ENCODE results near the gene TTC28.
A peak's percentile ranks its signal among the peaks of the same experiment; 100 is the strongest.

The TTC28 gene

DNA sequence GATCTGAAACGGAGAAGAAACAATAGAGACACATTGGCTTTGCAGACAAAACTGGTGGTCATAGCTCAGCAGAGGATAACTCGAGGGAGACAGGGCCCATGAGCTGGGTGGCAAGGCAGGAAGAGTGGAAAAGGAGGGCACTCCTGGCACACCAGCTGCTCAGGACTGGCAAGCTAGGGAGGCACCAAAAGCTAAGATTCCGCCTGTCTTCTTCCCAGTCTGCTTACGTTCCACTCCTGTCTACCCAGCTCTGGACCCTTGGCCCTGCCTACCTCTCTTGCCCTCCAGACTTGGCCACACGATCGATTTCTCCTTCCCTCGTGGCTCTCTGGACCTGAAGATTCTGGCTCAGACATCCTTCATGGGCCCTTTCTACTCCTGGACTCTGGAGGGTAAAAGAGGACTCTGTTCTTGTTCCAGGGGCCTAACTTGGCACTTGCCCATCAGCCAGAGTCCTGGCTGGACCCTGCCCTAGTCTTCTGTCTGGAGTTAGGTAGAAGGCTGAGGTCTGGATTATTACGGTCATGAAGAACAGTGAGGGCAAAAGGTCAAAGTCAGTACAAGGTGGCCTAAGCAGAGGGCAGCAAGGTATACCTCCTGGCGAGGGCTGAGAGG, 645.4 kb downstream of the TTC28 start:
- no peak for DNase-seq

DNA sequence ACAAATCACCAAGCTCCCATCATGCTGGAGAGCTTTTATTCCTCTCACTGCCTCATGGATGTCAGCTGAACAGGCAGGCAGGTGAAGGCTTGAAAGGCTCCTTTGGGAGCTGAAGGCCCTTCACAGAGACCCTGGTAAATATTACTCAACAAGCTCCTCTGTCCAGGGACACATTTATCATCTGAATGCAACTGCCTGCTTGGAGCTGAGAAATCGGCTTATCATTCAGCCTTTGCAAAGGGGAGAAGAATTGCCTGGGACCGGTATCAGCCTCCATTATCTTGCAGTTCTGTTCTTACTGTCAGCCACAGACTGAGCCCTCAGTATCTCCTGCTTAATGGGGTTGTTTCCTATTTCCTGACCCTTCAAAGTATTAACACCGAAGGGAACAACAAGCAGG, 646.8 kb downstream of the TTC28 start:
- DNase-seq = no peak

DNA sequence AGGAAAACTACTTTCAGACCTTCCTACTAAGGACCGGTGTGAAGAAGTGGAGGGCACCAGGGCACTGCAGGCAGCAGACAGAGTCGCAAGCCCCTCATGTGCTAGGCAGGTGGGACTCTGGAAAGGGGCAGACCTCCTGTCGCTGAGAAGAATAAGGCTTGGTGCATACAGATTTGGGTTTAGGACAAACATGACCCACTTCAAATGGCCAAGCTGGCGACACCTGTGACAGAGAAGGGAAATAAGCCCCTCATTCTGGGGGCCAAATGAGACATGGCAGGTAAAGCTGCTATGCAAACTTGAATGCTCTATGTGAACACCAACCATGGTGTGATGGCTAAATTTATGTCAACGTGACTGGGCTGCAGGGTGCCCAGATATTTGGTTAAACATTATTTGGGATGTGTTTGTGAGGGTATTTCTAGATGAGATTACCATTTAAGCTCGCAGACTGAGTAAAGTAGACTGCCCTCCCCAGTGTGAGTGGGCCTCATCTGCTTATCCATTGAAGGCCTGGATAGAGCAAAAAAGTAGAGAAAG, 648.2 kb downstream of the TTC28 start:
- DNase-seq = no peak

DNA sequence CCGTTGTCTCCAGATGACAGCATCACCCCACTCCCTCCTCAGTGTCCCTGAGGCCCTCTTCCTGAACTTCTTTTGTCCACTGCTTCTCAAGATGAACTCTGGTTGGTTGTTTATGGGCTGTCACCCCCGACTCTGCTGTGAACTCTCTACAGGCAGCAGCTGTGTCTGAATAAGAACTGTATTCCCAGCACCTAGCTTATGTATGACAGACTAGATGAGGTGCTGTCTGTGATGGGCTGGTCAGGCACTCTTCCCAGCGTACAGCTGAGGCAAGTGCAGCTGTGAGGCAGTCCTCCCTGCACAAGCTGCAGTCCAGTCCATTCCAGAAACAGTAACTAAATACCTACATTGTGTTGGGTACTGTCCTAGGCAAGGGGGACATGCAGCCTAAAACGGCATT, 649.2 kb downstream of the TTC28 start:
- no peak for DNase-seq

DNA sequence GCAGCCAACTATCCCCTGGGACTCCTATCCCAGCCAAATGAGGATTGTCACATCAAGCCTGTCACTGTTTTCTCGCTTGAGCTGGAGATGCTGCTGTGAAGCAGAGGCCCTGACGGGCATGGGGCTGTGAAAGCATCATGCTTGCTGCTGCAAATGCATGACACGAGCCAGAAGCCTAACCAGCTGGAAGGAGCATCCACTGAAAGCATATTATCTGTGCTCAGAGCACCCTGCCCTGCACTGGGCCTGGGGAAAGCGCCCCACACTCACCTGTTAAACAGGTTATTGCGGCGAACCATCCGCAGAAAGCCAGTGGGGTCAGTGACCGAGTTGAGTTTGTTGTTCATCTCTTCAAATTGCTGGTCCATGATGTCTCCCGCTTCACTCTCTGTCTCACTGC, 649.7 kb downstream of the TTC28 start:
- no peak for DNase-seq

DNA sequence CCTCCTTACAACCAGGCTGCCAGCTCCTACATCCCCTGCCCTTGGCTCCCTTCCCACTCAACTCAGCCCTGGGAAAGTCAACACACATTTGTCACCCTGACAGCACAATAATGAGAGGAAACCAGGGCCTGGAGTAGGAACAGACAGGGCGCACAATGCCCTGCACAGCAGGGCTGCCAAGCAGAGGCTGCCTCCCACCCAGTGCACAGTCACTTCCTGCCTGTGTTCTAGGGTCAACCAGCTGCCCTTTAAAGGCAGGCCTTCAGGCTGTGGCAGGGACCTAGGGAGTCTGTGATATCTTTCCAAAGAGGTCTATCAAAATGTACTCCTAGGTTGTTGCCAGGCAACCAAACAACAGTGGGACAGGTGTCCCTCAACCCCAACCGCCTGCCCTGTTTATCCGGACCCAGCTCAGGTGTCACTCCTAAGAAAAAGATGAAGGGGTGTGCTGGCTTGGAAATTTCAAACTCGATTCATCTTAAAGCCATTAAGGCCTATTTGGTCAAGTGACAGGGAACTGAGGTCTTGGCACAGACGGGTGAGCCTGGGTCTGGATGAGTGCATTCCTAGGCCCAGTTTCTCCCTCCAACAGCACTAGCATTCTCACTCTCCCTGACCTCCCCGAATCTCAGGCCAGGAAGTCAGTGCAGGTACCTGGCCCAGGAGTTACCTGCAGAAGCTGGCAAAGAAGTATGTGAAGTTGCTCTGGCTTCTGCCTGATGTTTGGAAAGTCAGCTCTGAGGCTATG, 650.3 kb downstream of the TTC28 start:
- peak in 1 of 2 donors; percentile 49 for DNase-seq

DNA sequence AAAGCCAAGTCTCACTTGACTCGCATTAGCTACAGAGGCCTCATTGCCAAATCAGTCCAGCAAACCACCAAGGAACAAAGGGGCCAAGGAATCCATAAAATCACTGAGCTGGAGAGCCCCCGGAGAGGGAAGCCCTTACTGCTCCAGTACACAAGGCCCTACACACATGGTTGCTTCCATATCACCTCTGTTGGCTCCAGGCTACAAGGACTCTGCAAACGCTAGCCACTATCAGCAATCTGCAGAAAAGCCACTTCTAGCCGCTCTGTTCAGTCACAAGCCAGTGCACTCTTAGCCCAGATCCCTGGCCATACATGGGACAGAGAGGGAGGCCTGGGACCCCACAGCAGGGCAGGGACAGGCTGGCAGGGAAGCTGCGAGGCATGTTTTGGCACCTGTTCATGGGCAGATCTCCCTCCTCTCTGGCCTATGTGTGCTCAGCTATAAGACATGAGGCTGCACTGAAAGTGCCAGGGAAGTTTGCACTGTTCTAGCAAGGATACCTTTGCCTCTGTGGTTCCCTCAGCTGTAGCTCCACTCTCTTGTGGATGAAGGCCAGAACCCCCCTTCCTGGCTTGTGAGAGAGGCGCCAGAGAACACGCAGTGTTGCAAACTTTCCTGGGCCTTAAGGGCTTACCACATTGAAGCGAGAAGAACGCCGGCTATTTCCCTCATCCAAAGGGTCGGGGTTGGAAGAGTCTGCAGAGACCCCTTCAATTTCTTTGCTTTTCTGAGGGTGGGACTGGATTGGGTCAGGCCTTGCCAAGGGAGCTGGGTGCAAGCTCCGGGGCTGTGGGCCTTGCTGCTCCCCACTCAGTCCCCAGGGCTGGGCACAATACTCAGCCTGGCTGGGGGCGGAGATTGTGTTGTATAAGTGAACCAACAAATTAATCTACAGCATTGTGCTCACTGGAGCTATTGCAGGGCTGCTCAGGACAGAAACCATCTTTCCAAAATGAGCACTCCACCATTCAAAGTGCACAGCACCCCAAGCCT, 651.9 kb downstream of the TTC28 start:
- DNase-seq = no peak

DNA sequence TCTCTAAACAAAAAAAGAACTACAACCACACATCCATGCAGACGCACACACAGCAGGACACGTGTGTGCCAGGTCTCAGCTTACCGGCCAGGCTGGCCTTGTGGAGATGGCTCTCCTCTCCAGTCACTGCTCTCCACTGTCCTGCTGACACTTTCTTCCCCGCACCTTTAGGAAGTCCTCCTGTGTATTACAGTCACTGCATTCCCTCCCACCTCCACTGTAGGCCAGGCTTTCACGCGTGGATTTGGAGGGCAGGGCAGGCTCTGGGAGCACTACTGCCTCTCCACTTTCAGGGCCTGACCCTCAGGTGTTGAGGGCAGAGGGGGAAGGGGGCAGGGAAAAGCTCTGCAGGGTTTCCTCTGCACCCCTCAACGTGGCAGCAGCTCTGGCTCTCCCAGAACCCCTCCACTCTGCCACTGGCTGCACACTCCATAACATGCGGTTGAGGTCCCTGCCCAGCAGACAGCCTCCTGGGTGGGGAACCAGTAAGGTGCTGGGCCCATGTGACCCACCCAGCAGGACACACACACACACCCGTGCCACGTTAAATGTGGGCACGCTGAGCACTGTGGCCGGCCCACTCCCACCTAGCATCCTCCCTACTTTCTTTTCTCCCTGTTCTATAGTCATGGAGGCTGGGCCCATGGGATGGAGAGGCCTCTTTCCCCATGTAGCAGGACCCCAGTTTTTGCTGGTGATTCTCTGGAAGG, 653.6 kb downstream of the TTC28 start:
- DNase-seq = no peak

DNA sequence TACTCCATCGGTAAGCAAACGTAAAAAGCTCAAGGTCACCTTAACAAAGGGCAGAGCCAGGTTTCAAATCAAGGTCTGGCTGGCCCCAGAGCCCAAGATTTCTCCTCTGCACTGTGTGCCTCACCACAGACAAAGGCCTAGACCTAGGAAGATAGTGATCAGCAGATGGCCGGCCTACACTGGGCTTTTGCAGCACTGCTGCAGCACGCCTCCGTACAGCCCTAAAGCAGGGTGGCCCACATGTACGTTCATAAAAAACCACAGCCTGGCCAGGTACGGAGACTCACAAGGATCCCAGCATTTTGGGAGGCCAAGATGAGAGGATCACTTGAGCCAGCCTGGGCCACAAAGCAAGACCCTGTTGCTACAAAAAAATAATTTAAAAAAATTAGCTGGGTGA, 654.3 kb downstream of the TTC28 start:
- no peak for DNase-seq

DNA sequence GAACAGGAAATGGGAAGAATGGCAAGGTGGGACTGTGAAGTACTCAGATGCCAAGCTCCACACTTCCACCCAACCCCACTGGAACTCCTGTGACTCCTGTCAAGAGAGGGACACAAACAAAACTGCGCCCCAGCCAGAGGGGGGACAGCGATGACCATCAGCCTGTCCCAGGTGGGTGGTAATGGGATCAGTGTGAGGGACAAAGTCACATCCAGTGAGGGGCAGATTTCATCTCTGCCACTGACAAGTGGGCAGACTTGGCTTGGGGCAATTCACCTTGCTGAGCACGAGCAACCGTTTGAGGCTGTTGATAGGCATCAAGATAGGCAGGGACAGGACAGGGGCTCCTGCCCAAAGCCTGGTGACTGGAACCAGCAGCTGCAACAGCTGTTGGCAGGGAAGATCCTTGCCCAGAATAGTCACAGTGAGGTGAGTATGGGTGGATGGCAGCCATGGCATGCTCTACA, 655.2 kb downstream of the TTC28 start:
- DNase-seq = no peak

DNA sequence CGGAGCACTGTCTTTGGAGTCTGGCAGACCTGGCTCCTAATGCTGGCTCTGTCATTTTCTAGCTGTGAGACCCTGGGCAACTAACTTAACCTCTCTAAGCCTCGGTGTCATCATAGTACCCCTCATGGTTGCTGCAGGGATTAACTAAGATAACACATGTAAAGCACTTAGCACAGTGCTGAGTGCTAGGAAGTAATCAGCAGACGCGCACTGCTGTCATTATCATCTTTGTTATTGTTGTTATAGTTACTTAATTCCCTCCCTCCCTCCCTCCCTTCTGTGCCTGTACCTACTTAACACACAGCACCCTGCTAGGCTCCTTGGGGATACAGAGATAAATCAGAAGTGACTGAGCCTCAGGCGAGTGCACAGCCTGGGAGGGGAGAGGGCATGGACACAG, 655.9 kb downstream of the TTC28 start:
- DNase-seq = no peak

DNA sequence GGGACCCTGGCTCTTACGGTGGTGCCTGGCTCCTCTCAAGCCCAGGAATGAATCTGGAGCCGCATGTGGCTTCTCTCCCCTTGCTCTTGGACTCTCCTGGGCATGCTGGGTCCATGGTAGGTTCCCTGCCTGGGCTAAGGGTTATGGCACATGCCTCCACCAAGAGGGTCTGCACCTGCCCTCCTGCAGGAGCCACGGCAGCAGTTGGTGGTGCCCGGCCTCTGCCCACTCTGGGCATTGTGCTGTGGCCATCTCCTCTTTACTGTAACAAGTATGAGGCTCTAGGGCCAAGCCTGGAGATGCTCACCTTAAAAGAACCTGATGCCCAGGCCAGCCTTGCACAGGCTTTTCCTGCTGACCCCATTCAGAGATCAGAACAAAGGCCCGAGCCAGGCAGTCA, 656.6 kb downstream of the TTC28 start:
- DNase-seq = no peak

DNA sequence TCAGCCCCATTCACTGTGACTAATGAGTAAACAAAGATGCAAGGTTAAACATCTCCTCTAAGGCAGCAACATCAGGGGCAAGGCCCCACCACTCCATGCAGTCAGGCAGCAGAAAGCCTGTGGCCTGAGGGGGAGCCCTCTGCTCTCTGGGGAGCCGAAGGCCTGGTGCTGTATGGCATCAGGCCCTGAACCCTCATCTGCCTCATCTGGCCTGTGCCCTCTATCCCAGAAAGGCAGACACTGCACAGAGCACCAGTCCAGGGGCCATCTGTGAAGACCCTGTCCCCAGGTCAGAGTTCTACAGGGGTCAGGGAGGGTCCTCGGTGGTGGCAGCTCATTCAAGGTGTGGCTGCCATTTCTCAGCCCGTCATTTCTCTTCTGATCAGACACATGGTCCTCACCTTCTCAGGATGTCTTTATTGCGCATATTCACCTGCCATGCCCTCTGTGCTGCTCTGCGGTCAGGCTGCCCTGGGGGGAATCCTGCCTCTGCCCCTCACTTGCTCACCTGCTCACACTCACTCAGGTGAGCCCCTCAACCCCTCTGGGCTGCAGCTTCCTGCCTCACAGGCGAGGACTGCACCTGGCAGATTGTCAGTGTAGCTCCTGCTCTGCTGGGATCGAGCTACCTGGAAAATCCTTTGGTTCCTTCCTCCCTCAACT, 657.5 kb downstream of the TTC28 start:
- no peak for DNase-seq

DNA sequence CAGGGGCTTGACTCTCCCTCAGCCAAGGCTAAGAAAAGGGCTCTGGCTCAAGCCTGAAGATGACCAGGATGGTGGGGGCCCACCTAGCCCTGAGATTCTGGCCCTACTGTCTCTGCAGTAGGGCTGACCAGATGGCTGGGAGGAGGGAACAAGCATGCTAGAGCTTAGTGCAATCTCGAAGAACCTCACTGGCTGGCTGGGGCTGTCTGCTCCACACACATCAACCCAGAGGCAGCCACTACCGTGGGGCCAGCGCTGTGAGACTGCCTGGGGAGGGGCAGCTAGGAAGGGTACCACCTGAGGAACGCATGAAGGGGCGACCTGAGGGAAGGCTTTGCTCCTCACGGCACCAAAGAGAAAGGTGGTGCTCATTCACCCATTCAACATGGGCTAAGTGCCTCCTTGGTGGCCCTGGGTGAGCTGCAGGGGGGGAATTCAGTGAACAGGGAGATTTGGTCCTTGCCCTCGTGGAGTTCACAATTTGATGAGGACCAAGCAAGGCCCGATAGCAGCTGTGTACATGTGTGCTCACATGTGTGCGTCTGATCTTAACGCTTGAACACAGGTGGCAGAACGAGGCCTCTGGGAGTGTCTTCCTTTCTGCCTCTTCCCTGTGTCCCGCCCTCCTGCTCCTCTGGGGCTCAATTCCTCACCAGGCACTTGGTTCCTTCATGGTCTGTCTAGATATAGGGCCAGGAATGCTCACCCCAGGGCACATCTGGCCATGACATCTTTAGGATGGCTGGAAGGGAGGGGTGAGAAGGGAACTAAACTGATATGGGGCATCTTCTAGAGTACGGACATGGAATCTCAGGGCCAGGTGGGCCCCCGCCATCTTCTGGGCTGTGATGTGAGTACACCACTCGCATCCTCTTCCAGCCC, 658.3 kb downstream of the TTC28 start:
- DNase-seq = no peak

DNA sequence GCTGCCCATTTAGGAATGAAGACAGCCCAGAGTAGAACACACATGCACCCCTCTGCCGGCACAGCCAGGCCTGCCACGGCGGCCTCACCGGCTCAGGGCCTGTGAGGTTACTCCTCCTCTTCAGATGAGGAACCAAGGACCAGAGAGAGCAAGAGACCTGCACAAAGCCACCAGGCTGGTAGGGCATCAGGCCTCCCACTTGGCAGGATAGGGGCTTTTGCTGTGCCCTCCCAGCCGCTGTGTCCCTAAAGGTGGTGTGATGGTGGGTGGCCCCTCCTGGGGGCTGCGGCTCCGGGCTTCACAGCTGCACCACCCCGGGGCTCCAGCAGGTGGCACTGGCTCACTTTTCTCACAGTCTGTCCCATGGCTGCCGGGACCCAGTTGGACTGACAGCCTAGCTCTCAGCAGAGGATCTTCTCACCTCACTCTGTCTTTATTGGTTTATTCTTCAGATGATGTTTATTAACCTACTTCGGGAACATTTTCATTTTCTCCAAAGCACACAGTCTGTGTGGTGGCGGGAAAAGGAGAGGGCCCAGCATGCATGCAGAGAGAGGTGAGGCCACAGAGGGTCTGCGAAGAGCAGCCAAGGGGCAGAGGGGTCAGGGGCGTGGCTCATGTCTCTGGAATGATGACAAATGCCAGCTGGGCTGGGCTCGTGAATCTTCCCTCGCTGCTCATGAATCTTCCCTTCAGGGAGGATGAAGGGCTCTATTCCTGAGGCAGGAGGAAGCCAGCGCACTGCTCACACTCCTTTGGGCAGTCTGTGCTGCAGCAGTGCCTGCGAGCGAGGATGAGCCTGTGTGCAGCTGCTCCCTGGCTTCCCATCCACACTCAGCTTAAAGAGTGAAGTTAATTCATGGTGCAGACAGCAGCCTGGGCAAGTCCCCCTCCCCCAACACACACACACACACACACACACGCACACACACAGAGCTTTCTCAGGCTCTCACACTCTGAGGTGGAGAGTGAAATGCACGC, 659.5 kb downstream of the TTC28 start:
- DNase-seq = peak; percentile 32 to 36

DNA sequence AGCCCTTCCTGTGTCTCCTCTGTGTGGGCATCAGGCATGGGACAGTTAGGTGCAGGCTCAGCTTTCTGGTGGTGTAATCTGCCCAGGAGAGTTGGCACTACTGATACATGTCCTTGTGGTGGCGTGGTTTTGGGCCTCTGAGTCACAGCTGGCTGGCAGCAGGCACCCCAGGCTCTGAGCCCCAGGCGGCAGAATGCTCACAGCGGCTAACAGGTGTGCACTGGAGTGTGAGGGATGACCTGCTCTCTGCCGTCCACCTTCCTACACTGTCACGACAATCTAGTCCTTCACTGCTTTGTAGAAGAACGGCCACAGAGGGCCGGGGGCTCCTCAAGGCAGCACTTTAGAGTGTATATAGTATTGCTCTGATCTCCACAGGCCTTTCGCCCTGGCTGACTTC, 660.3 kb downstream of the TTC28 start:
- no peak for DNase-seq

DNA sequence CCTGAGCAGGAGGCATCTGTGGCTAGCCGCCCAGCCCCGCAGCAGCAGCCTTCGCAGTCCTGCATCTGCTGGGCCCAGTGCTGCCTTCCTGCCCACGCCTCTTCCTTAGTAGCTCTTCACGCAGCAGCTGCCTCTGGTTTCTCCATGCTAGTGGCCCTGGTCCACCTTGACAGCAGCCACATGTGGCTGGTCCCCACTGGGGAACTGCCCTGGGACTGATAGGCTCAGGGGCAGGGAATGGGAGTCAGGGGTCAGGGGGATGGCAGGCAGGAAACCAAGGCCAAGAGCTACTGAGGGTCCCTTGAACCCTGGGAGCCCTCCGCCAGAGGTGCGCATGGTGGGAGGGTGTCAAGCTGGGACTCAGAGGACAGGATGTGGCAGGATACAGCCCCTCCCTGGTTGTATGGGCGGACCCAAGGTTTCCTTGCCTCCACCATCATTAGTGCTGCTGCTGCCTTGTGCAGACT, 661.1 kb downstream of the TTC28 start:
- no peak for DNase-seq

DNA sequence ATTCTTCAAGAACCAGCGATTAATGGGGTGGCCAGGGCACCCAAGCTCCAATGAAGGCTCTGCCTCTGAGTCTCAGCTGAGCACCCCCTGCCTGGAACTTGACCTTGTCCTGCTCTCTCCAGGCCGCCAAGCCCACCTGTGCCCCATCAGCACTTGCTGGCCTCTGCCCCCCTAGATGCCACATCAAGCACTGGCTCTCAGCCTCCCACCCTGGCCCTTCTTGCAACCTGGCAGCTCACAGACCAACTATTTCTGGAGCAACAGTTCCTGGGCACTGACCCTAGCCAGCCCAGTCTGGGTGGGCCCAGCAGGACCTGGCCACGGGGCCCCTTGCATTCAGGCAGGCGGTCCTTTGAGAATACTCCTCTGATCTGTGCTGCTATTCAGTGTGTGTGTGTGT, 661.8 kb downstream of the TTC28 start:
- DNase-seq = no peak

DNA sequence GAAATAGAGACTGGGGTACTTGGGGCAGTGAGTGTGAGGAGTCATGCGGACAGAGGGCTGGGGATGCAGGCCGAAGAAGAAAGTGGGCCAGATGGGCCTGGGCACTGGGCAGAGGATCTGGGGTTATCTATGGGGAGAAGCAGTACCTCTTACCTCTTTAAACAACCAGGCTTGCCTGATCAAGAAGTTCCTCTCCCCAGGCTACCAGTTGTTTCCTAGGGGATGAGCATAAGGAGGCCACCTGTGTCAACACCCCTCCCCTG, 662.2 kb downstream of the TTC28 start:
- DNase-seq = no peak
